ENCODE results near the gene INS.

GRCh38 chr11:2207212-2207611 is 46.2 kb upstream of the INS start:
- TF ChIP-seq CTCF (IDR thresholded peaks at IDR 0.05; ENCODE audit: low read depth, low read length, missing input control) (no peak), JUND (IDR thresholded peaks at IDR 0.05) (no peak), MAX (IDR thresholded peaks at IDR 0.05) (no peak)

All from liver (tissue), 3 donors.